ENCODE results near the gene DCUN1D3. TPM values are rescaled to one million over a fixed set of nuclear protein-coding genes. Genes with fewer than 3 reads are reported as not detected.
A peak's percentile ranks its signal among the peaks of the same experiment; 100 is the strongest.

The DCUN1D3 gene
- polyA plus RNA-seq, 1 donor (not counting 4 experiments of a cell fraction or from before 2014, with no cell fraction given), result 9.4 TPM

DNA sequence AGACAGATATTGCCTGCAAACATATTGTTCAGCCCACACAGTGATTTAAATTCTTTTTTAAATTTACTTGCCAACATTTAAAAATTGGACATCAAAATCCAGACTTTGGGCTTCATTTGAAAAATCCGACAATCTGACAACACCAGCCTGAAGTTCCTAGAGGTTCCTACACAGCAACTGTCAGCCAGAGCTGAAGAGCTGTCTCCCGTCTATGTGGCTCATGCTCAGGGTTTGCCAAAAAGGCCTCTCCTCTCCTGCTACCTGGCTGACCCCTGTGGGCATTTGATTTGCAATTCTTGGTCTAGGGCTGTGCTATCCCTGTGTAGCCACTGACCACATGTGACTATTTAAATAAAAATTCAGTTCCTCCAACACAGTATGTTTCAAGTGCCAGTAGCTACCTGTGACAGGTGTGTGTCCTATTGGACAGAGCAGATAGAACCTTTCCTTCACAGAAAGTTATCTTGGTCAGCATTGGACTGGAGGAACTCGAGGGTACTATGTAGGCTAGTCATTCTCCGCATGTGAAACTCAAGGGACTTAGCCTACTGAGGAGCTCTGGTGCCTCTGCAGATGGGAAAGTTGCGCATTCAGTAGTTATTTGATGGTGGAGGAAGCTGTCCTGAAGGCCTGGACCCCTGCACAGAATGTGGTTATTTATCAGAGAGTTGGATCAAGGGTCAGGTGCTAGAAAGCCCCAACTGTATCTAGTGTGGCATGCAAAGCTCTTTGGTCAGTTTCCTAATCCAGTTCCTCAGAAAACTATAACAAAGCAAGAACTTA lies 3.1 kb upstream of the DCUN1D3 start:
- H3K79me2 ChIP-seq (ENCODE audit: control insufficient read depth, insufficient read depth, low read length), result peaks cover 28% of the 10 kb centered on the region

GRCh38 chr16:20902426-20902825 lies 2.3 kb upstream of the DCUN1D3 start:
- Histone ChIP-seq H3K9ac (ENCODE audit: control insufficient read depth, extremely low read depth, insufficient read depth, low read length) (peak overlapping the region; percentile 97), H3K4me2 (ENCODE audit: control insufficient read depth, extremely low read depth, insufficient read depth, low read depth, low read length) (peak overlapping the region; percentile 76), H3K27ac (ENCODE audit: control insufficient read depth, insufficient read depth, low read length) (peak overlapping the region; percentile 98), H3K79me2 (ENCODE audit: control insufficient read depth, insufficient read depth, low read length) (peaks cover 36% of the 10 kb centered on the region), H3K4me1 (ENCODE audit: control insufficient read depth, extremely low read depth, insufficient read depth, low read length) (peaks cover 73% of the 10 kb centered on the region), H3K36me3 (ENCODE audit: control insufficient read depth in 2 of 2, extremely low read depth in 1 of 2, insufficient read depth in 2 of 2, low read length in 2 of 2) (no peaks in the 10 kb centered on the region), H3K4me3 (ENCODE audit: control insufficient read depth in 2 of 3, extremely low read depth in 1 of 3, insufficient read depth in 2 of 3, low read depth in 1 of 3, low read length in 3 of 3) (peak overlapping the region in 2 of 3 experiments; percentile 70 to 83), H3K9me1 (ENCODE audit: control insufficient read depth, extremely low read depth, insufficient read depth, low read length) (no peaks in the 10 kb centered on the region), H4K20me1 (ENCODE audit: control insufficient read depth, extremely low read depth, insufficient read depth, low read length) (no peaks in the 10 kb centered on the region), H3K9me3 (ENCODE audit: control insufficient read depth, low read depth, low read length) (no peaks in the 10 kb centered on the region), H2AFZ (ENCODE audit: control insufficient read depth, low read length) (no peak overlapping the region), H3K27me3 (ENCODE audit: control insufficient read depth, extremely low read depth, insufficient read depth, low read length) (no peaks in the 10 kb centered on the region)
- DNase-seq (ENCODE audit: low read depth, low spot score) (no peak), FAIRE-seq (no peak)
- TF ChIP-seq EZH2 (IDR thresholded peaks at IDR 0.05; ENCODE audit: low read length), result no peak
- TF ChIP-seq, protein P1, sequence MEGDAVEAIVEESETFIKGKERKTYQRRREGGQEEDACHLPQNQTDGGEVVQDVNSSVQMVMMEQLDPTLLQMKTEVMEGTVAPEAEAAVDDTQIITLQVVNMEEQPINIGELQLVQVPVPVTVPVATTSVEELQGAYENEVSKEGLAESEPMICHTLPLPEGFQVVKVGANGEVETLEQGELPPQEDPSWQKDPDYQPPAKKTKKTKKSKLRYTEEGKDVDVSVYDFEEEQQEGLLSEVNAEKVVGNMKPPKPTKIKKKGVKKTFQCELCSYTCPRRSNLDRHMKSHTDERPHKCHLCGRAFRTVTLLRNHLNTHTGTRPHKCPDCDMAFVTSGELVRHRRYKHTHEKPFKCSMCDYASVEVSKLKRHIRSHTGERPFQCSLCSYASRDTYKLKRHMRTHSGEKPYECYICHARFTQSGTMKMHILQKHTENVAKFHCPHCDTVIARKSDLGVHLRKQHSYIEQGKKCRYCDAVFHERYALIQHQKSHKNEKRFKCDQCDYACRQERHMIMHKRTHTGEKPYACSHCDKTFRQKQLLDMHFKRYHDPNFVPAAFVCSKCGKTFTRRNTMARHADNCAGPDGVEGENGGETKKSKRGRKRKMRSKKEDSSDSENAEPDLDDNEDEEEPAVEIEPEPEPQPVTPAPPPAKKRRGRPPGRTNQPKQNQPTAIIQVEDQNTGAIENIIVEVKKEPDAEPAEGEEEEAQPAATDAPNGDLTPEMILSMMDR (optimal IDR thresholded peaks at IDR 0.05 in 1 of 3, IDR thresholded peaks at IDR 0.05 in 1 of 3, conservative IDR thresholded peaks at IDR 0.05 in 1 of 3; ENCODE audit: extremely low read depth in 1 of 3, insufficient read depth in 2 of 3, low read length in 3 of 3), result no peak
- dilution Hi-C loops (cut with MboI; ENCODE audit: extremely low pct_ligation_motif_present, low sequenced_read_pairs), result no loop called here

More for the DNA sequence above, 3.1 kb upstream of the DCUN1D3 start:
- Histone ChIP-seq H2AFZ (ENCODE audit: control insufficient read depth, low read length) (no peak overlapping the region), H3K4me1 (ENCODE audit: control insufficient read depth, extremely low read depth, insufficient read depth, low read length) (peaks cover 65% of the 10 kb centered on the region), H3K9me3 (ENCODE audit: control insufficient read depth, low read depth, low read length) (no peaks in the 10 kb centered on the region), H4K20me1 (ENCODE audit: control insufficient read depth, extremely low read depth, insufficient read depth, low read length) (no peaks in the 10 kb centered on the region), H3K9me1 (ENCODE audit: control insufficient read depth, extremely low read depth, insufficient read depth, low read length) (no peaks in the 10 kb centered on the region), H3K4me2 (ENCODE audit: control insufficient read depth, extremely low read depth, insufficient read depth, low read depth, low read length) (peak overlapping the region; percentile 28), H3K9ac (ENCODE audit: control insufficient read depth, extremely low read depth, insufficient read depth, low read length) (no peak overlapping the region), H3K27me3 (ENCODE audit: control insufficient read depth, extremely low read depth, insufficient read depth, low read length) (no peaks in the 10 kb centered on the region), H3K4me3 (ENCODE audit: control insufficient read depth in 2 of 3, extremely low read depth in 1 of 3, insufficient read depth in 2 of 3, low read depth in 1 of 3, low read length in 3 of 3) (no peak overlapping the region), H3K27ac (ENCODE audit: control insufficient read depth, insufficient read depth, low read length) (peak overlapping the region; percentile 98), H3K36me3 (ENCODE audit: control insufficient read depth in 2 of 2, extremely low read depth in 1 of 2, insufficient read depth in 2 of 2, low read length in 2 of 2) (no peaks in the 10 kb centered on the region)
- FAIRE-seq (no peak), DNase-seq (ENCODE audit: low read depth, low spot score) (no peak)
- dilution Hi-C loops (cut with MboI; ENCODE audit: extremely low pct_ligation_motif_present, low sequenced_read_pairs), result no loop called here
- no peak for TF ChIP-seq EZH2 (IDR thresholded peaks at IDR 0.05; ENCODE audit: low read length)
- TF ChIP-seq, protein P1 (optimal IDR thresholded peaks at IDR 0.05 in 1 of 3, IDR thresholded peaks at IDR 0.05 in 1 of 3, conservative IDR thresholded peaks at IDR 0.05 in 1 of 3; ENCODE audit: extremely low read depth in 1 of 3, insufficient read depth in 2 of 3, low read length in 3 of 3), result no peak

Measured in keratinocyte (primary cell).